Heart left ventricle (tissue), 13 donors: ENCODE data around the gene PEX13.

Source experiments
- POLR2A ChIP-seq, 2 donors: fragments of 450-650 bp; IDR thresholded peaks; one replicate each; pipeline ENCODE4 v1.6.1; 2017; ENCODE audit warnings: antibody characterized with exemption in 2 of 2, mild to moderate bottlenecking in 2 of 2, moderate library complexity in 2 of 2
- TF ChIP-seq, protein P1 (sequence below), 12 donors: fragments of 200-600 bp; sonication (generic) in 4 of 12; IDR thresholded peaks; one replicate each; pipeline versions ENCODE4 v1.5.0 to v1.8.0; 2018 to 2022; ENCODE audit warnings: antibody characterized with exemption in 12 of 12, mild to moderate bottlenecking in 5 of 12
- donor health status: ischemic (EF 13 %, LVEDD 7.1; RV severe dilation, severe dysfunction).
- donor health status: DM: no; HTN: yes; CAD: no.
- donor health status: DM: no; HTN: no; CAD: no.
- donor health status: ischemic (EF 25% LVEDD 6.9; RV normal size, moderate dysfunction).
- donor health status: ischemic (EF 25% LVEDD 5.7; RV mildly dilated, moderate dysfunction).
- donor health status: ischemic (EF 35%, LVEDD 5.7; RV mildly dilated, moderate dysfunction).
- donor health status: nonischemic (EF 11% LVEDD 7.7; RV severe dilation, severe dysfunction).
- donor health status: DM: yes; HTN: yes; CAD: no.
- donor health status: PGD.
- donor health status: ischemic (EF 29% LVEDD 5.4; RV normal size, mild dysfunction).
- donor health status: nonischemic (EF 23%, LVEDD 6.1; RV moderate dilation, normal function).

GRCh38 chr2:60973705-60974104 lies 43.8 kb upstream of the PEX13 start:
- TF ChIP-seq, protein P1, sequence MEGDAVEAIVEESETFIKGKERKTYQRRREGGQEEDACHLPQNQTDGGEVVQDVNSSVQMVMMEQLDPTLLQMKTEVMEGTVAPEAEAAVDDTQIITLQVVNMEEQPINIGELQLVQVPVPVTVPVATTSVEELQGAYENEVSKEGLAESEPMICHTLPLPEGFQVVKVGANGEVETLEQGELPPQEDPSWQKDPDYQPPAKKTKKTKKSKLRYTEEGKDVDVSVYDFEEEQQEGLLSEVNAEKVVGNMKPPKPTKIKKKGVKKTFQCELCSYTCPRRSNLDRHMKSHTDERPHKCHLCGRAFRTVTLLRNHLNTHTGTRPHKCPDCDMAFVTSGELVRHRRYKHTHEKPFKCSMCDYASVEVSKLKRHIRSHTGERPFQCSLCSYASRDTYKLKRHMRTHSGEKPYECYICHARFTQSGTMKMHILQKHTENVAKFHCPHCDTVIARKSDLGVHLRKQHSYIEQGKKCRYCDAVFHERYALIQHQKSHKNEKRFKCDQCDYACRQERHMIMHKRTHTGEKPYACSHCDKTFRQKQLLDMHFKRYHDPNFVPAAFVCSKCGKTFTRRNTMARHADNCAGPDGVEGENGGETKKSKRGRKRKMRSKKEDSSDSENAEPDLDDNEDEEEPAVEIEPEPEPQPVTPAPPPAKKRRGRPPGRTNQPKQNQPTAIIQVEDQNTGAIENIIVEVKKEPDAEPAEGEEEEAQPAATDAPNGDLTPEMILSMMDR (IDR thresholded peaks at IDR 0.05): no peak
- no peak for TF ChIP-seq POLR2A (IDR thresholded peaks at IDR 0.05)
